Transverse colon (tissue), 4 donors: Measurements from ENCODE around the gene KIF1A. TPM values are rescaled to one million over a fixed set of nuclear protein-coding genes. Genes with fewer than 3 reads are reported as not detected.

Source experiments
- DNase-seq: peaks from one replicate; pipeline ENCODE4 v3.0.0-alpha.2; 2019
- H3K27ac ChIP-seq, 4 donors: fragments of 200-600 bp; sonication (generic); 2 replicates each; pipeline ENCODE4 v1.5.1; 2016 to 2018; ENCODE audit warnings: inconsistent platforms in 4 of 4
- H3K27me3 ChIP-seq: fragments of 200-600 bp; sonication (generic); 2 replicates; pipeline ENCODE4 v1.5.1; 2017; ENCODE audit warnings: inconsistent platforms
- H3K36me3 ChIP-seq, 4 donors: fragments of 200-600 bp; sonication (generic); 2 replicates each; pipeline ENCODE4 v1.5.1; 2017 to 2019; ENCODE audit warnings: inconsistent platforms in 4 of 4
- H3K4me1 ChIP-seq, 4 donors: fragments of 200-600 bp; sonication (generic); 2 replicates each; pipeline ENCODE4 v1.5.1; 2017 to 2020; ENCODE audit warnings: inconsistent platforms in 4 of 4
- H3K4me3 ChIP-seq, 4 donors: fragments of 200-600 bp; sonication (generic); 1 replicate in 1 of 4; 2 replicates in 3 of 4; pipeline versions ENCODE4 v1.5.1 to v1.6.1; 2017 to 2019; ENCODE audit warnings: inconsistent platforms in 4 of 4
- H3K9me3 ChIP-seq, 2 donors: fragments of 200-600 bp; sonication (generic); 2 replicates each; pipeline ENCODE4 v1.5.1; 2017 to 2019; ENCODE audit warnings: inconsistent platforms in 2 of 2
- CTCF ChIP-seq, 5 experiments: fragments of 200-600 bp in 3 of 5; fragments of 450-650 bp in 2 of 5; sonication (generic) in 3 of 5; IDR thresholded peaks; 1 replicate in 2 of 5; 2 replicates in 3 of 5; pipeline ENCODE4 v1.5.1; 2016 to 2017; ENCODE audit warnings: antibody characterized with exemption in 5 of 5, inconsistent platforms in 3 of 5, mild to moderate bottlenecking in 2 of 5, moderate library complexity in 1 of 5
- EP300 ChIP-seq: sonication (generic); formaldehyde crosslinking; IDR thresholded peaks from one replicate; pipeline ENCODE4 v1.6.1; 2017; ENCODE audit warnings: antibody characterized with exemption, low read depth
- POLR2A ChIP-seq: fragments of 450-650 bp; IDR thresholded peaks from one replicate; pipeline ENCODE4 v1.6.1; 2016; ENCODE audit warnings: antibody characterized with exemption, mild to moderate bottlenecking, moderate library complexity
- POLR2AphosphoS5 ChIP-seq, 3 donors: sonication (generic); formaldehyde crosslinking; IDR thresholded peaks; one replicate each; pipeline ENCODE4 v1.6.1; 2016; ENCODE audit warnings: antibody characterized with exemption in 3 of 3
- WGBS, 2 donors: methylation state at CpG; one replicate each; pipeline ENCODE4 v1.1.5; 2018; ENCODE audit warnings: low coverage in 1 of 2; 5-methylcytosine and 5-hydroxymethylcytosine counted together
- in situ Hi-C, 4 donors: fragments of 200-750 bp; cut with MboI; loops; one replicate each; pipeline versions ENCODE4 v1.15.0 to v1.15.1; 2017; ENCODE audit warnings: low sequenced_read_pairs in 3 of 4, low pct_ligation_motif_present in 1 of 4, low pct_unique_long_range_greater_than_20kb in 1 of 4
- intact Hi-C: fragments of 100-400 bp; cut with DNase I; formaldehyde crosslinking; loops from one replicate; pipeline ENCODE4 v1.15.1; 2023; ENCODE audit warnings: low total_unique reads
- total RNA-seq, 4 donors: library from RNA; depleted of rRNA; stranded (reverse); fragments of >200 nt; gene quantifications; one replicate each; pipeline ENCODE4 v1.1.0, GENCODE V29; 2016

The KIF1A gene
- total RNA-seq, 4 donors from 2014 or later, result 0.40 to 3.4 (median 2.9) TPM

GRCh38 chr2:240832205-240832727 lies 12.2 kb upstream of the KIF1A start:
- DNase-seq, result peak; percentile 94
- Histone ChIP-seq H3K27ac (no peak overlapping the region), H3K4me1 (peaks cover 3 to 9% (median 7%) of the 10 kb centered on the region in 4 donors), H3K9me3 (no peaks in the 10 kb centered on the region), H3K36me3 (no peaks in the 10 kb centered on the region), H3K27me3 (peaks cover 54% of the 10 kb centered on the region), H3K4me3 (peak overlapping the region in 2 of 4 donors; percentile 1 to 21)
- intact Hi-C loops, result no loop called here
- TF ChIP-seq CTCF (IDR thresholded peaks at IDR 0.05) (no peak), POLR2A (no peak), EP300 (no peak), POLR2AphosphoS5 (IDR thresholded peaks at IDR 0.05) (no peak)
- 6% methylated on average over 28 of the region's 54 CpGs; no CpG with 5 or more reads in 1 of the 2 donors for WGBS, 2 donors
- in situ Hi-C loops, result no loop called here

GRCh38 chr2:240831594-240832204 lies 11.7 kb upstream of the KIF1A start:
- H3K27me3 ChIP-seq, result peaks cover 54% of the 10 kb centered on the region

GRCh38 chr2:240825476-240825875 lies 5.5 kb upstream of the KIF1A start:
- Histone ChIP-seq H3K4me3 (no peak overlapping the region), H3K4me1 (peaks cover 0 to 8% (median 7%) of the 10 kb centered on the region in 4 donors), H3K36me3 (no peaks in the 10 kb centered on the region), H3K27ac (no peak overlapping the region), H3K27me3 (peaks cover 100% of the 10 kb centered on the region), H3K9me3 (no peaks in the 10 kb centered on the region)
- in situ Hi-C loops (no loop called here), intact Hi-C loops (no loop called here)
- no peak for DNase-seq
- WGBS, 2 donors, result 77% methylated on average over 4 of the region's 4 CpGs; no CpG with 5 or more reads in 1 of the 2 donors
- no peak for TF ChIP-seq POLR2A
- no peak for TF ChIP-seq POLR2AphosphoS5 (IDR thresholded peaks at IDR 0.05)
- no peak for TF ChIP-seq EP300
- no peak for TF ChIP-seq CTCF (IDR thresholded peaks at IDR 0.05)

More at GRCh38 chr2:240831594-240832204, 11.7 kb upstream of the KIF1A start:
- peaks cover 3 to 9% (median 7%) of the 10 kb centered on the region in 4 donors for H3K4me1 ChIP-seq
- TF ChIP-seq POLR2A, result no peak
- no peaks in the 10 kb centered on the region for H3K9me3 ChIP-seq
- in situ Hi-C loops, result no loop called here
- intact Hi-C loops, result no loop called here
- H3K4me3 ChIP-seq, result peak overlapping the region in 2 of 4 donors; percentile 1 to 21
- no peak for DNase-seq
- no peaks in the 10 kb centered on the region for H3K36me3 ChIP-seq
- no peak overlapping the region for H3K27ac ChIP-seq
- 19 to 20% methylated on average over 21 to 27 of the region's 27 CpGs for WGBS, 2 donors

GRCh38 chr2:240823449-240824336 lies 3.7 kb upstream of the KIF1A start:
- in situ Hi-C loops, result no loop called here
- intact Hi-C loops, result no loop called here

More at GRCh38 chr2:240823449-240824336, 3.7 kb upstream of the KIF1A start:
- WGBS, 2 donors, result 83% methylated on average over 15 of the region's 15 CpGs; no CpG with 5 or more reads in 1 of the 2 donors
- TF ChIP-seq CTCF (IDR thresholded peaks at IDR 0.05) (no peak), EP300 (no peak)
- Histone ChIP-seq H3K4me1 (peaks cover 0 to 23% (median 21%) of the 10 kb centered on the region in 4 donors), H3K27me3 (peaks cover 100% of the 10 kb centered on the region), H3K4me3 (no peak overlapping the region), H3K9me3 (no peaks in the 10 kb centered on the region), H3K27ac (no peak overlapping the region), H3K36me3 (no peaks in the 10 kb centered on the region)
- no peak for DNase-seq
